Spleen (tissue), 7 donors: ENCODE results near the gene FBXO33.

Experiments used
- POLR2A ChIP-seq, 3 donors: fragments of 450-650 bp; IDR thresholded peaks; one replicate each; pipeline ENCODE4 v1.5.1; 2017; ENCODE audit warnings: antibody characterized with exemption in 3 of 3, mild to moderate bottlenecking in 1 of 3
- POLR2AphosphoS5 ChIP-seq, 3 donors: sonication (generic); formaldehyde crosslinking; IDR thresholded peaks; one replicate each; pipeline ENCODE4 v1.5.1; 2017; ENCODE audit warnings: antibody characterized with exemption in 3 of 3
- TF ChIP-seq, protein P1 (sequence below), 11 experiments: fragments of 200-600 bp in 7 of 11; fragments of 450-650 bp in 4 of 11; sonication (generic) in 4 of 11; IDR thresholded peaks in 8 of 11; conservative IDR thresholded peaks in 3 of 11; 1 replicate in 7 of 11; 2 replicates in 4 of 11; pipeline versions ENCODE4 v1.4.0 to v1.8.0; 2016 to 2021; ENCODE audit warnings: antibody characterized with exemption in 11 of 11, inconsistent platforms in 4 of 11, mild to moderate bottlenecking in 1 of 11
- donor health status: DM: no; HTN: no; CAD: no; lungs with moderate emphysema.
- donor health status: DM: no; HTN: no; CAD: no.
- donor health status: DM: no; HTN: no; CAD: no.

DNA sequence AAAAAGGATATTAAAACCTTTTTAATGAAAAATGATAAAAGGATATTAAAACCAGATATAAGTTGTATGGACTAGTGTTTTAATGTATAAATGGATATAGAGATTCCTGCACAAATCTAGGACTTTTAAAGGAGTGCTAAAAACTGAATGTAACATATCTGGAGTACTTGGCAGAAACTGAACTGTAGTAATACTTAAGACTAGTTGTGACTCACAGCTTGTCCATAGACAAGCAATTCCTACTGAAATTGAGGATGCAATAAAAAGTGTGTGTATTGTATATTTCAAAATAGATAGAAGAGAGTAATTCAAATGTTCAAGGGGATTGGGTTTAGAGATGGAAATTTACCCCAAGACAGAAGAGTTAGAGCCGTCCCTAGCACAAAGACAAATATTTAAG, 59.6 kb downstream of the FBXO33 start:
- TF ChIP-seq, protein P1, sequence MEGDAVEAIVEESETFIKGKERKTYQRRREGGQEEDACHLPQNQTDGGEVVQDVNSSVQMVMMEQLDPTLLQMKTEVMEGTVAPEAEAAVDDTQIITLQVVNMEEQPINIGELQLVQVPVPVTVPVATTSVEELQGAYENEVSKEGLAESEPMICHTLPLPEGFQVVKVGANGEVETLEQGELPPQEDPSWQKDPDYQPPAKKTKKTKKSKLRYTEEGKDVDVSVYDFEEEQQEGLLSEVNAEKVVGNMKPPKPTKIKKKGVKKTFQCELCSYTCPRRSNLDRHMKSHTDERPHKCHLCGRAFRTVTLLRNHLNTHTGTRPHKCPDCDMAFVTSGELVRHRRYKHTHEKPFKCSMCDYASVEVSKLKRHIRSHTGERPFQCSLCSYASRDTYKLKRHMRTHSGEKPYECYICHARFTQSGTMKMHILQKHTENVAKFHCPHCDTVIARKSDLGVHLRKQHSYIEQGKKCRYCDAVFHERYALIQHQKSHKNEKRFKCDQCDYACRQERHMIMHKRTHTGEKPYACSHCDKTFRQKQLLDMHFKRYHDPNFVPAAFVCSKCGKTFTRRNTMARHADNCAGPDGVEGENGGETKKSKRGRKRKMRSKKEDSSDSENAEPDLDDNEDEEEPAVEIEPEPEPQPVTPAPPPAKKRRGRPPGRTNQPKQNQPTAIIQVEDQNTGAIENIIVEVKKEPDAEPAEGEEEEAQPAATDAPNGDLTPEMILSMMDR (IDR thresholded peaks at IDR 0.05 in 8 of 11, conservative IDR thresholded peaks at IDR 0.05 in 3 of 11): no peak
- no peak for TF ChIP-seq POLR2A (IDR thresholded peaks at IDR 0.05)
- TF ChIP-seq POLR2AphosphoS5 (IDR thresholded peaks at IDR 0.05): no peak
